KBM-7 (cell line): Measurements from ENCODE around the gene HM13.
"Not testable (repeated sequence)": the region's sequence is repeated elsewhere in the genome, so short reads cannot be mapped to it uniquely, and the experiment has no call there.

ENCODE experiments used
- DNase-seq: peaks from one replicate; pipeline ENCODE4 v3.0.0-alpha.2; 2015
- in situ Hi-C: fragments of 300-500 bp; cut with MboI; formaldehyde crosslinking; loops from 2 replicates; pipeline ENCODE4 v1.14.3; 2020; ENCODE audit warnings: low sequenced_read_pairs, low pct_unique_long_range_greater_than_20kb, mixed read lengths

HM13 gene, protein sequence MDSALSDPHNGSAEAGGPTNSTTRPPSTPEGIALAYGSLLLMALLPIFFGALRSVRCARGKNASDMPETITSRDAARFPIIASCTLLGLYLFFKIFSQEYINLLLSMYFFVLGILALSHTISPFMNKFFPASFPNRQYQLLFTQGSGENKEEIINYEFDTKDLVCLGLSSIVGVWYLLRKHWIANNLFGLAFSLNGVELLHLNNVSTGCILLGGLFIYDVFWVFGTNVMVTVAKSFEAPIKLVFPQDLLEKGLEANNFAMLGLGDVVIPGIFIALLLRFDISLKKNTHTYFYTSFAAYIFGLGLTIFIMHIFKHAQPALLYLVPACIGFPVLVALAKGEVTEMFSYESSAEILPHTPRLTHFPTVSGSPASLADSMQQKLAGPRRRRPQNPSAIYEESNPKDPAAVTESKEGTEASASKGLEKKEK

GRCh38 chr20:31514154-31515071 lies at the start of gene HM13:
TSS of gene HM13 (plus strand) at chr20:31514442. CDS start at chr20:31514552, 110 bp downstream.
- DNase-seq, result peak; percentile 95
- in situ Hi-C loops, result no loop called here

DNA sequence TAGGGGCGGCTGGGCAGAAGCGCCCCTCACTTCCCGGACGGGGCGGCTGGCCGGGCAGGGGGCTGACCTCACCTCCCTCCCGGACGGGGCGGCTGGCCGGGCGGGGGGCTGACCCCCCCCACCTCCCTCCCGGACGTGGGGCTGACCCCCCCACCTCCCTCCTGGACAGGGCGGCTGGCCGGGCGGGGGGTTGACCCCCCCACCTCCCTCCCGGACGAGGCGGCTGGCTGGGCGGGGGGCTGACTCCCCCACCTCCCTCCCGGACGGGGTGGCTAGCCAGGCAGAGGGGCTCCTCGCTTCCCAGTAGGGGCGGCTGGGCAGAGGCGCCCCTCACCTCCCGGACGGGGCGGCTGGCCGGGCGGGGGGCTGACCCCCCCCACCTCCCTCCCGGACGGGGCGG lies 43.3 kb upstream of the HM13 start:
- DNase-seq, in situ Hi-C loops: not testable (repeated sequence)

- in situ Hi-C loops, result no loop called here
- DNase-seq, result no peak
Measured at GRCh38 chr20:31472395-31473330, 41.6 kb upstream of the HM13 start.

GRCh38 chr20:31473331-31474096 lies 40.7 kb upstream of the HM13 start:
- in situ Hi-C loops, result no loop called here
- no peak for DNase-seq

- in situ Hi-C loops, result no loop called here
- DNase-seq, result no peak
Measured at GRCh38 chr20:31474097-31474436, 40.2 kb upstream of the HM13 start.

- in situ Hi-C loops, result no loop called here
- no peak for DNase-seq
Measured at GRCh38 chr20:31474758-31475427, 39.3 kb upstream of the HM13 start, which contains the start of the genes DEFB124 and REM1. TSS of gene DEFB124 (minus strand) at chr20:31475127. CDS start at chr20:31473013, 2,114 bp downstream. TSS of gene REM1 (plus strand) at chr20:31475288. CDS start at chr20:31476446, 1,158 bp downstream.

DNA sequence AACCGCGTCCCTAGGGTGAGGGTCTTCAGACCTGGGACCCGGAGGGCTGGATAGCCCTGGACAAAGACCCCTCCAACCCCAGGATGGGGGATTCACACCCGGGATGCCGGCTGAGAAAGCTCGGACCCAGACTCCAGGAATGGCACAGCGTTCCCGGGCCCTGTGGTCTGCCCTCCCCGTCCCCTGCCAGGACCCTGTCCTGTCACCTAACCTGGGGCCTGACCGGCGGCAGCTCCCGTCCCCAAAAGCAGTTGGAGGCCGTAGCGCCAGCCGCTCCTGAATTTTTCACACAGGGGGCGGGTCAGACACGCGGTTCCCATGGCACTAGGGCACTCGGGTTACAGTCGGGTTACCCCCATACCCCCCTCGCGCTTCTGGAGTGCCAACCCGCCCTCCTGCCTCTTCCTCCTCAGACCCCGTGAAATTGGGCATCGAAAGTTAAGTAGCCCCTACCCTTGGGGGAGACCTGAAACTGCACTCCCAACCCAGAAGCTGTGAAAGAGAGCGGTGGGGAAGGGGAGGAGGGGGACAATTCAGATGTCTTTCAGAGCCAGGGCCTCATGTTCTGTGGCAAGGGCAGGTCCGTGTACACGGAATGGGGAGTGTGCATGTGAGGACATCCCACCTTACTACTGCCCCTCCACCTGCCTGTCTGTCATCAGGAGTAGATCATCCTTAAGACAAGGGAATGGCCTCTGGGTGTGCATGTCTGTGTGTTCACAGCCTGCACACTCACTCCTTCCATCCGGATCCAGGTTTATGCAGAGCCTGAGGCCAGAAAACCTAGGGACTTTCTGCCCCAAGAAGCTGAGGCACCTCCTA lies 38.6 kb upstream of the HM13 start:
- in situ Hi-C loops, result no loop called here
- no peak for DNase-seq

DNA sequence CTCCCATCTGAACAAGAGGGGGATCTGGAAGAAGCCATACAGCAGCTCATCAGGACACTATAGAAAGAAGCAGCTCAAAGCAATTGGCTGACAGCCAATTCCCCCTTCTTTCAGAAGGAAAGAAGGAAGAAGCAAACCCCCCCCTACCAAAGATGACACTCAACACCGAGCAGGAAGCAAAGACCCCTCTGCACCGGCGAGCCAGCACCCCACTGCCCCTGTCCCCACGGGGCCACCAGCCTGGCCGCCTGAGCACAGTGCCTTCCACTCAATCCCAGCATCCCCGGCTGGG lies 38.0 kb upstream of the HM13 start:
- DNase-seq, result no peak
- in situ Hi-C loops, result no loop called here

DNA sequence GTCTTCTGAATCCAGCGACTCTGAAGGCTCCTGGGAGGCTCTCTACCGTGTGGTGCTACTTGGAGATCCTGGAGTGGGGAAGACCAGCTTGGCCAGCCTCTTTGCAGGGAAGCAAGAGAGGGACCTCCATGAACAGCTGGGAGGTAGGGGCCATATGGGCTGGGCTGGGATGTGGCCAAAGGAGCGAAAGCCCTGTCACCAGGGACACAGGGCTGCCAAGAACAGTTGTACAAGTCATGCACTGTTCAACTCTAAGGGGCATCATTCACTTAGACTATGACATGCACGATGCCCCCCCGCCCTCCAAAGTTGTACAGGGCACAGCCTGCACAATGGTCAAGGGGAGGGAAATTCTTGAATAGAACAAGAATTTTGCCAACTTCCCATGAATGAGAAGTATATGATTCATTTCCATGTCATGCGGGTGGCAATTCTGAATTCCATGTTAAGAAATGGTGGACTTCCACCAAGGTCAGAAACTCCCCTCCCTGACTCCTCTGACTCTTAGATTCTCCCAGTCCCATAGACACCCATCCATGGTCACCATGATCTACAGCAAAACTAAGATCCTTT lies 37.5 kb upstream of the HM13 start:
- DNase-seq, result no peak
- in situ Hi-C loops, result no loop called here

- no peak for DNase-seq
- in situ Hi-C loops, result no loop called here
Measured at GRCh38 chr20:31484001-31484400, 30.2 kb upstream of the HM13 start.

GRCh38 chr20:31485450-31486339 lies 28.5 kb upstream of the HM13 start:
- in situ Hi-C loops, result no loop called here
- peak; percentile 80 for DNase-seq

GRCh38 chr20:31488115-31488514 lies 26.1 kb upstream of the HM13 start:
- DNase-seq, result no peak
- in situ Hi-C loops, result no loop called here

- in situ Hi-C loops, result no loop called here
- DNase-seq, result no peak
Measured at GRCh38 chr20:31489152-31489551, 25.1 kb upstream of the HM13 start.

DNA sequence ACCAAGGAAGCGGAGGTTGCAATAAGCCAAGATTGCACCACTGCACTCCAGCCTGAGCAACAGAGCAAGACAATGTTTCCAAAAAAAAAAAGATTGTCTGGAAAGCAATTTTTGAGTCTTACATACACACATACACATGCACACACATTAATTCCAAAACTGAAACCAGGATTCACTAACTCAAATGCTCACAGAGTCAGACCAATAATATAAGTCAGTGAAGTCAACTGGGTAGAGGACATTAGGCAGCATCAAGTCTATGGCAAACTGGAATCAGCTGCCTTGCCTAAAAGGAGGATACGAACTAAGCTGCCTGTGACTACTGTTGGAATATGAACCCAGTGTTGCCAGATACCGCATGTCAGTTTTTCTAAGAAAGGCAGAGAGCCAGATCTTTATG lies 23.5 kb upstream of the HM13 start:
- in situ Hi-C loops, result no loop called here
- no peak for DNase-seq

DNA sequence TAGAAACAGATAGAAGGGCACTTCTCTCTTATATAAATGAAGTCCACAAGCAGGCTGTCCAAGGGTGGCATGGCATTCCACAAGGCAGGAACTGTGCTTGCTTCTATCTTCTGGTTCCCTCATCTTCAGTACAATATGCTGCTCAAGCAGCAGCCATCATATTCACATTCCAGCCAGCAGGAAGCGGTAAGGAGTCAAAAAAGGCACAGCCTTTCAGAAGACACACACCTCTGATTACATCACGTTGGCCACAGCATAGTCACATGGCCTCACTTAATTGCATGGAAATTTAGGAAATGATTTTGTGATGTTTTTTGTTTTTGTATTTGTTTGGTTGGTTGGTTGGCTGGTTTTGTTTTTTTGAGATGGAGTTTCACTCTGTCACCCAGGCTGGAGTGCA lies 20.1 kb upstream of the HM13 start:
- in situ Hi-C loops, result no loop called here
- DNase-seq, result peak; percentile 39

DNA sequence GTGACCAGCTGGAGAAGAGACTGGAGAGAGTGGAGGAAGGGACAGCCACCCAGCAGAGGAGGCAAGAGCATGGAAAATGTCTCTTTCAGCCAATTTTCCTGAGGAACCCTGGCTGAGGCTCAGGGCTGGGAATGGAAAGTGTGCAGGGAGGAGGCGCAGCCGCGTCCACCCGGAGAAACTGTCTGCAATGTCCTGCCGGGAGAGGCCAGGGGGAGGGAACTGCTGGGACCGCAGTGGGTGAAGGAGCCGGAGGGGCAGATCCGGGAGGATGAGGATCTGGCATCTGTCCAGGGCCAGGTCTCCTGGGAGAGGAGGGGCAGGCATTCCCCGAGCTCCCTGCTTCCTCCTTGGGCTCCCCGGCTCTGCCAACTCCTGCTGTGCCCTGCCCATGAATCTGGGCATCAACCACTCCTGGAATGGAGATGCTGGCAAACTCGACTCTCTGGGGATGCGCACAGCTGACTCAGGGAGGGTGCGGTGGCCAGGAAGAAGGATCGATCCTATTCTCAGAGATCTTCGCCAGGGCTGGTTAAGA lies 17.4 kb upstream of the HM13 start:
- DNase-seq, result no peak
- in situ Hi-C loops, result no loop called here
